ENCODE results near the gene MKRN3. TPM values are rescaled to one million over a fixed set of nuclear protein-coding genes. Genes with fewer than 3 reads are reported as not detected.

The MKRN3 gene
- total RNA-seq, 4 donors from 2014 or later, result 1.0 to 2.8 TPM; not detected in 2

DNA sequence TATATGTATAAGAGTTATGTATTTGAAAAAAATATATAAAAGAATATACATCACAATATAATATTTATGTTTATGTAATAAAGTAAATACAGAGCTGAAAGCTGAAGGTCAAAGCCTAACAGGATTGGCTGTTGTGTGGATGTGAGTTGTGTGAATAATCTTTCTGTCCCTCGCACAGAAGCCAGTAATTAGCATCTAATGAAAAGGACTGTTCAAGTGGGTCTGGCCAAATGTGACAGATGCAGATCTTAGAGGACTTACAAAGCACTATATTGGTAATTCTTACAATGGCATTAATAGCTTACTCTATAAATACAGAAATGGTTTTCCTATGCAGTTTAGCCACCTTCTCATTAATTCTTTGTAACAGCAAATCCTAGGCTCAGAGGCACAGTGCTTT lies 2.4 kb downstream of the MKRN3 start:
- WGBS, 2 donors, result 49 to 58% methylated on average over 1 of the region's 1 CpG
- Histone ChIP-seq H3K4me1 (no peaks in the 10 kb centered on the region), H3K27ac (no peak overlapping the region), H3K36me3 (no peaks in the 10 kb centered on the region), H3K4me3 (no peak overlapping the region), H3K27me3 (no peaks in the 10 kb centered on the region), H3K9me3 (peaks cover 0 to 13% (median 0%) of the 10 kb centered on the region in 4 donors)
- no peak for TF ChIP-seq EP300 (IDR thresholded peaks at IDR 0.05)
- TF ChIP-seq, protein P1, sequence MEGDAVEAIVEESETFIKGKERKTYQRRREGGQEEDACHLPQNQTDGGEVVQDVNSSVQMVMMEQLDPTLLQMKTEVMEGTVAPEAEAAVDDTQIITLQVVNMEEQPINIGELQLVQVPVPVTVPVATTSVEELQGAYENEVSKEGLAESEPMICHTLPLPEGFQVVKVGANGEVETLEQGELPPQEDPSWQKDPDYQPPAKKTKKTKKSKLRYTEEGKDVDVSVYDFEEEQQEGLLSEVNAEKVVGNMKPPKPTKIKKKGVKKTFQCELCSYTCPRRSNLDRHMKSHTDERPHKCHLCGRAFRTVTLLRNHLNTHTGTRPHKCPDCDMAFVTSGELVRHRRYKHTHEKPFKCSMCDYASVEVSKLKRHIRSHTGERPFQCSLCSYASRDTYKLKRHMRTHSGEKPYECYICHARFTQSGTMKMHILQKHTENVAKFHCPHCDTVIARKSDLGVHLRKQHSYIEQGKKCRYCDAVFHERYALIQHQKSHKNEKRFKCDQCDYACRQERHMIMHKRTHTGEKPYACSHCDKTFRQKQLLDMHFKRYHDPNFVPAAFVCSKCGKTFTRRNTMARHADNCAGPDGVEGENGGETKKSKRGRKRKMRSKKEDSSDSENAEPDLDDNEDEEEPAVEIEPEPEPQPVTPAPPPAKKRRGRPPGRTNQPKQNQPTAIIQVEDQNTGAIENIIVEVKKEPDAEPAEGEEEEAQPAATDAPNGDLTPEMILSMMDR (IDR thresholded peaks at IDR 0.05), result no peak
- TF ChIP-seq POLR2A (IDR thresholded peaks at IDR 0.05), result no peak
- no peak for DNase-seq (ENCODE audit: low spot score in 2 of 2)

DNA sequence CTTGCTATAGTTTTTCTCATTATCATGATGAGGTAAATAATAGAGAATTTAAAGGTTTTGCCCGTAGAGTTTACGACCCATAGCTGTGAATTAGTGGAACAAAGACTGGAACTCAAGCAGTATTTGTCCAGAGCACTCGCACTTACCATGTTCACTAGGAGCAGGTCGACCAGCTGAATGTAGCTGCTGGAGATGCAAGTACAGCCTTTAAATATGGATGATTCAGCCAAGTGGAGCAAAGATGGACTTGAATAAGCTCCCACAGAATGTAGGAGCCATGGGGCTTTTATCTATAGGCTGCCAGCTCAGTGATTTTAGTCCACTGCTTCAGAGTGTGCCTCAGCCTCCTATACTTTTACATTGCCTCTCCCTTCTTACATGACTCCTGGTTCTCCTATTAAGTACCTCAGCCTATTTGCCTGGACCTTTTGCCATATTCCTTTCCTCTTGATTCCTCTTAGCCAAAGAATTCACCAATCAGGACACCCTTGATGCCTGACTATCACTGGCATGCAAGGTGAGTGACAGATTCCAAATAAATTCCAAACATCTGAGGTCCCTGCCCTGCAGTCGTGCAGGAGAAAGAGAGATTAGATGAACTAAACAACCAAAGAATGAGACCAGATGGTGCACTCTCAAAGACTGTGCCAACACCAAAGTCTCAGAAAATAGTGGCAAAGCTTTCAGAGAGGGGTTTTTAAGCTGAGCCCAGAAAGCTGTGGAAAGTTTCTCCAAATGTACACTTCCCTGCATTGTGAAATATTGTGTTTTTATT lies 3.9 kb downstream of the MKRN3 start:
- no peaks in the 10 kb centered on the region for H3K4me1 ChIP-seq
- H3K36me3 ChIP-seq, result no peaks in the 10 kb centered on the region
- H3K4me3 ChIP-seq, result no peak overlapping the region
- TF ChIP-seq EP300 (IDR thresholded peaks at IDR 0.05) (no peak), POLR2A (IDR thresholded peaks at IDR 0.05) (no peak)
- TF ChIP-seq, protein P1 (IDR thresholded peaks at IDR 0.05), result no peak
- no peak overlapping the region for H3K27ac ChIP-seq
- peaks cover 0 to 13% (median 0%) of the 10 kb centered on the region in 4 donors for H3K9me3 ChIP-seq
- H3K27me3 ChIP-seq, result no peaks in the 10 kb centered on the region
- WGBS, 2 donors, result 38 to 61% methylated on average over 5 of the region's 5 CpGs
- DNase-seq (ENCODE audit: low spot score in 2 of 2), result no peak

DNA sequence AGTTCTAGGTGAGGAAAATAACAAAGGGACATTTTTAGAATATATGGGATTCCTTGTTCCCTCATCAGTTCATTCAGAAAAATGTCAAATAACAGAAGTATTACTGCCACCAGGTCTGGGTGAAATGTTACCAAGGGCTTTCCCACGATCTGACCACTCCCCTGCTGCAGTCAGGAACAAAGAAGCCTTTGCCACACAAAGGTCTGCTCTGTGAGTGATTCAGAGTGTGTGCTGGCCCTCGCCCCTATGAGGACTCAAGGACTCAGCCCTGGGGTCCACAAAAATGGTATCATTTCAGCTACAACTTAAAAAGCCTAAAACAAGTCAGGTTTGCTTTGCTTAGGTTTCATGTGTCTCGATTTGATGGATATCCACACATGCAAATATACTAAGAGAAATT lies 5.0 kb downstream of the MKRN3 start:
- TF ChIP-seq, protein P1 (IDR thresholded peaks at IDR 0.05), result no peak
- TF ChIP-seq POLR2A (IDR thresholded peaks at IDR 0.05) (no peak), EP300 (IDR thresholded peaks at IDR 0.05) (no peak)
- Histone ChIP-seq H3K4me1 (no peaks in the 10 kb centered on the region), H3K27ac (no peak overlapping the region), H3K36me3 (no peaks in the 10 kb centered on the region), H3K9me3 (peaks cover 0 to 9% (median 0%) of the 10 kb centered on the region in 4 donors), H3K27me3 (no peaks in the 10 kb centered on the region), H3K4me3 (no peak overlapping the region)
- 21 to 32% methylated on average over 3 of the region's 3 CpGs for WGBS, 2 donors
- no peak for DNase-seq (ENCODE audit: low spot score in 2 of 2)

GRCh38 chr15:23572844-23573243 lies 7.4 kb downstream of the MKRN3 start:
- TF ChIP-seq EP300 (IDR thresholded peaks at IDR 0.05) (no peak), POLR2A (IDR thresholded peaks at IDR 0.05) (no peak)
- TF ChIP-seq, protein P1 (IDR thresholded peaks at IDR 0.05), result no peak
- Histone ChIP-seq H3K4me3 (no peak overlapping the region), H3K36me3 (no peaks in the 10 kb centered on the region), H3K27me3 (no peaks in the 10 kb centered on the region), H3K27ac (no peak overlapping the region), H3K9me3 (no peaks in the 10 kb centered on the region), H3K4me1 (no peaks in the 10 kb centered on the region)
- DNase-seq (ENCODE audit: low spot score in 2 of 2), result no peak
- WGBS, 2 donors, result 67 to 71% methylated on average over 4 of the region's 4 CpGs

DNA sequence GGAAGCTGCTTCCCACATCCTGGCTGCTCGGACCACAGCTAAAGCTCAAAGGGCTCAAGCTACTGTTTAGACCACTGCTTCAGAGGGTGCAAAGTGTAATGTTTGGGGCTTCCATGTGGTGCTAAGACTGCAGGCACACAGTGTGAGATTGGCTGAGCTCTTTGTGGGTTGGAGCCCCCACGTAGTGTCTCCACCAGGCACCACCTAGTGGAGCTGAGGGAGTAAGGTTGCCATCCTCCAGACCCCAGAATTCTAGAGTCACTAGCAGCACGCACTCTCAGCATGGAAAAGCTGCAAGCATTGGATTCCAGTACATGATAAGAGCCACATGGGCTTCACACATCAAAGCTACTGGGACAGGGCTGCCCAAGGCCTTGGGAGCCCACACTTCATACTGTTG lies 9.3 kb downstream of the MKRN3 start:
- no peaks in the 10 kb centered on the region for H3K9me3 ChIP-seq
- 37 to 48% methylated on average over 3 of the region's 3 CpGs for WGBS, 2 donors
- TF ChIP-seq POLR2A (IDR thresholded peaks at IDR 0.05) (no peak), EP300 (IDR thresholded peaks at IDR 0.05) (no peak)
- TF ChIP-seq, protein P1 (IDR thresholded peaks at IDR 0.05), result no peak

More for the DNA sequence above, 9.3 kb downstream of the MKRN3 start:
- no peaks in the 10 kb centered on the region for H3K36me3 ChIP-seq
- no peaks in the 10 kb centered on the region for H3K27me3 ChIP-seq
- no peak overlapping the region for H3K27ac ChIP-seq
- H3K4me1 ChIP-seq, result no peaks in the 10 kb centered on the region
- no peak overlapping the region for H3K4me3 ChIP-seq
- DNase-seq (ENCODE audit: low spot score in 2 of 2), result no peak

Data from tibial nerve (tissue), 4 donors.